NB4 (cell line): ENCODE results near the gene MEN1.

Experiments
- CTCF ChIP-seq: IDR thresholded peaks from one replicate; pipeline ENCODE4 v1.5.1; 2012; ENCODE audit warnings: low read depth, low read length
- MYC ChIP-seq: IDR thresholded peaks from 2 replicates; pipeline ENCODE4 v1.6.1; 2011; ENCODE audit warnings: low read depth, low read length
- POLR2A ChIP-seq: IDR thresholded peaks from 2 replicates; pipeline ENCODE4 v1.6.1; 2011; ENCODE audit warnings: mild to moderate bottlenecking; ENCODE audit not compliant: insufficient read length; ENCODE audit errors: extremely low read depth
- TF ChIP-seq, protein P1 (sequence below): IDR thresholded peaks from 2 replicates; pipeline ENCODE4 v1.6.1; 2011; ENCODE audit warnings: low read depth, low read length

DNA sequence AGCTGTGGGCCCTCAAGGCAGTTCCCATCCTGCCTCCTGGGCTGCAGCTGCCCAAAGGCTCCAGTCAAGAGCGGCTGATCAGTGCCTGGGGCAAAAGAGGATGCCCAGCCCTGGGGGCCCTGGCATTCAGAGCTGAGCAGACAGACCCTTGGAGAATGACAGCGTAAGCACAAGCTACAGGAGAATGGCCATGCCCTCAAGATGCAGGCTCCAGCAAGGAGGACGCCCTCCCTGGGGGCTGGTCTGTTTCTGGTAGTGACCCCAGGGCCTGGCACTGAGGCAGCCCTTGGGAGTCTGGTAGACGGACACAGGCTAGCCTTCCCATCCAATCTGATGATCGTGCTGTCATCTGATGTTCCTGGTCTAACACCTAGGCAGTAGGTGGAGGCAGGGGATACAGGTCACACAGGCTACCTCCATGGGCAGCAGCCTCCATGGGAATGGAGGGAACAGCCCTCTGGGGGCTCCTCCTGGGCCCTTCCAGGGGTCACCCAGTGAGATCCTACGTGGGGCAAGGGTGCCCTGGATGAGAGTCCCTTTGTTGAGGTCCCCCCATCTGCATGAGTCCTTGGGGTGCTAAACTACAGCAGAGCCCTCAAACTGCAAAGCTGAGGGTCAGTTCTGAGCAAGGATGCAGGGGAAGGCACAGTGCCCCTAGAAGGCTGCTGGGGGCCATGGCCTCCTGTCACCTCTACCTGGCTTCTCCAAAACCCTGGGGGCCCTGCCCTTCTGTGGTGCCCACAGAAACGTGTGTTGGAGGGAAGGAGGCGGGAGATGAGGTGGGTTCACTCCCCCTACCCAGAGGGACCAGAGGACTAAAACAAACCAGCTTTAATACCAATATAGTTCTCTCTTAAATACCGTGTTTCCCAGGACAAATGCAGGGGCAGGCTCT lies 21.8 kb downstream of the MEN1 start:
- TF ChIP-seq CTCF (no peak), POLR2A (no peak), MYC (no peak)
- TF ChIP-seq, protein P1, sequence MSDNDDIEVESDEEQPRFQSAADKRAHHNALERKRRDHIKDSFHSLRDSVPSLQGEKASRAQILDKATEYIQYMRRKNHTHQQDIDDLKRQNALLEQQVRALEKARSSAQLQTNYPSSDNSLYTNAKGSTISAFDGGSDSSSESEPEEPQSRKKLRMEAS, result no peak
